Measurements from ENCODE around the gene BNC2. TPM values are rescaled to one million over a fixed set of nuclear protein-coding genes. Genes with fewer than 3 reads are reported as not detected.

BNC2 gene
- total RNA-seq, 6 experiments from 2014 or later = 0.22 to 0.80 (median 0.36) TPM

DNA sequence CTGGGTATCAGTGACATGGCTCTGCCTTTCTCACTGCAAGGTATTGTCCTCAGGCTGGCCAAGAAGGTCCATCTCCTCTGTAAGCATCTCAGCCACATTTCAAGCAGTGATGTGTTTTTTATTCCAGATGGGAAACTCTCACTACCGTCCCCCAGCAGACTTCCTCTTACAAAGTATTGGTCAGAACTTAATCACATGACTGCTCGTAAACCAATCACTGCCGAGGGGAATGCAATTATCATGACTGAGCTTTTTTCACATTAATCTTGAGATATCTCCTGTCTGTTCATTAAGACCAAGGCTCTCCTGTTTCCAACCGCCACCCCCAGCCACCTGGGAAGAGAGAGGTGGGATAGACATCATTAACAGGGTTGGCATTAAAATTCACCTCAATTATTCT lies 76.4 kb downstream of the BNC2 start:
- no peak for TF ChIP-seq POLR2A (IDR thresholded peaks at IDR 0.05)
- TF ChIP-seq, protein P1, sequence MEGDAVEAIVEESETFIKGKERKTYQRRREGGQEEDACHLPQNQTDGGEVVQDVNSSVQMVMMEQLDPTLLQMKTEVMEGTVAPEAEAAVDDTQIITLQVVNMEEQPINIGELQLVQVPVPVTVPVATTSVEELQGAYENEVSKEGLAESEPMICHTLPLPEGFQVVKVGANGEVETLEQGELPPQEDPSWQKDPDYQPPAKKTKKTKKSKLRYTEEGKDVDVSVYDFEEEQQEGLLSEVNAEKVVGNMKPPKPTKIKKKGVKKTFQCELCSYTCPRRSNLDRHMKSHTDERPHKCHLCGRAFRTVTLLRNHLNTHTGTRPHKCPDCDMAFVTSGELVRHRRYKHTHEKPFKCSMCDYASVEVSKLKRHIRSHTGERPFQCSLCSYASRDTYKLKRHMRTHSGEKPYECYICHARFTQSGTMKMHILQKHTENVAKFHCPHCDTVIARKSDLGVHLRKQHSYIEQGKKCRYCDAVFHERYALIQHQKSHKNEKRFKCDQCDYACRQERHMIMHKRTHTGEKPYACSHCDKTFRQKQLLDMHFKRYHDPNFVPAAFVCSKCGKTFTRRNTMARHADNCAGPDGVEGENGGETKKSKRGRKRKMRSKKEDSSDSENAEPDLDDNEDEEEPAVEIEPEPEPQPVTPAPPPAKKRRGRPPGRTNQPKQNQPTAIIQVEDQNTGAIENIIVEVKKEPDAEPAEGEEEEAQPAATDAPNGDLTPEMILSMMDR (IDR thresholded peaks at IDR 0.05) = no peak
- DNase-seq (no peak), ATAC-seq (no peak)
- H3K4me1 ChIP-seq = no peaks in the 10 kb centered on the region
- no peaks in the 10 kb centered on the region for H3K9me3 ChIP-seq
- H3K27me3 ChIP-seq = no peaks in the 10 kb centered on the region
- no peak overlapping the region for H3K27ac ChIP-seq
- H3K4me3 ChIP-seq = no peak overlapping the region
- intact Hi-C loops (cut with DNase I) = no loop called here
- H3K36me3 ChIP-seq = no peaks in the 10 kb centered on the region
- WGBS (ENCODE audit: insufficient coverage, low coverage, low lambda C conversion rate, missing lambda C conversion rate) = 65% methylated on average over 4 of the region's 4 CpGs

DNA sequence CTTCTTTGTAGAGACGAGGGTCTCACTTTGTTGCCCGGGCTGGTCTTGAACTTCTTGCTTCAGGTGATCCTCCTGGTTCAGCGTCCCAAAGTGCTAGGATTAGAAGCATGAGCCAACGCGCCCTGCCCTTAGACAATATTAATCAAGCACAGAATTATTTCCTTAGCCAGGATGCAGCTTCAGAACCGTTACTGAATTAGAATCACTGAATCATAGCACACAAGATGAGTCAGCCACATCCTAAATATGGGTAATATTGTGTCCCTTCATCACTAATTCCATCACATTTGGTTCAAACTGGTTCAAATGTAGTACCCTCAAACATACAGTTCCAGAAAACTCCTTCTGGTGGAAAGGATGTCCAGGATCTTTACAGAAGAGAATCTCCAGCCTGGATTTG lies 82.7 kb downstream of the BNC2 start:
- no peaks in the 10 kb centered on the region for H3K4me1 ChIP-seq
- no peak overlapping the region for H3K4me3 ChIP-seq
- H3K9me3 ChIP-seq = no peaks in the 10 kb centered on the region
- DNase-seq (no peak), ATAC-seq (no peak)
- 39% methylated on average over 2 of the region's 6 CpGs for WGBS (ENCODE audit: insufficient coverage, low coverage, low lambda C conversion rate, missing lambda C conversion rate)
- no peaks in the 10 kb centered on the region for H3K27me3 ChIP-seq
- no peak overlapping the region for H3K27ac ChIP-seq
- TF ChIP-seq, protein P1 (IDR thresholded peaks at IDR 0.05) = no peak
- TF ChIP-seq POLR2A (IDR thresholded peaks at IDR 0.05) = no peak
- H3K36me3 ChIP-seq = no peaks in the 10 kb centered on the region
- intact Hi-C loops (cut with DNase I) = no loop called here

DNA sequence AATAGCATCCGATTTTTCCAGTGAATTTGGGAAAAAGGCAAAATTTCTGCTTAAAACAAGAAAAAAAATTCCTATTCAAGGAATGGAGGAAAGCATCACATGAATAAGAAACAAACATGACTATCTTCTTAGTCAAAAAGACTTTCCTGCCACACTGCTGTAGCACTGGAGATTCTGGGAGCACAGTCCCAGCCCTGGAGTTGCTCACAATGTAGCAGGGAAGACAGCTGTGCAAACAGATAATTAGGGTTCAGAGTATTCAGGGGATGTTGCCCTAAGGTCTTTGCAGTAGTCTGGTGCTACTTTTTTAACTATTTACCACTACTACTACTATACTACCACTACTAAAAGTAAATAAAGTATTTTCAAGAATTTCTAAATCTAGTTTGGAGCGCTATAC lies 86.5 kb downstream of the BNC2 start:
- Histone ChIP-seq H3K4me1 (no peaks in the 10 kb centered on the region), H3K27me3 (no peaks in the 10 kb centered on the region), H3K27ac (no peak overlapping the region), H3K9me3 (no peaks in the 10 kb centered on the region), H3K36me3 (no peaks in the 10 kb centered on the region), H3K4me3 (no peak overlapping the region)
- no peak for TF ChIP-seq POLR2A (IDR thresholded peaks at IDR 0.05)
- TF ChIP-seq, protein P1 (IDR thresholded peaks at IDR 0.05) = no peak
- ATAC-seq (no peak), DNase-seq (no peak)
- WGBS (ENCODE audit: insufficient coverage, low coverage, low lambda C conversion rate, missing lambda C conversion rate) = 68% methylated on average over 2 of the region's 2 CpGs
- intact Hi-C loops (cut with DNase I) = no loop called here

DNA sequence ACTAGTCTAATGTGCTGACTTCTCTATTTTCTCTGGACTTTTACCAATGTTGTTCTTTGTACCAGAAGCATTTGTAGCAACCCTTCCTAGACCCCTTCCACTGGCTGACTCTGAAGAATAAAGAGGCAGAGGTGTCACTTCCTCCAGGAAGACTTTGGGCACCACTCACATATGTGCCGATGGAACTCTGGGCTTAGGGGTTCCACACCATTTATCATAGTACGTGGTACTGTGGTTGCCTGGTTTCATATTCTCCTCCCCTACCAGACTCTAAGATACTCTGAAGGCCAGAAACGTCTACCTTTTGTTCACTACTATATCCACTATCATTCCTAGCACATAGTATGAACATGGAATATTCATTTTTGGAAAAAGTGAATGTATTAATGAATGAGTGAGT lies 88.0 kb downstream of the BNC2 start:
- TF ChIP-seq, protein P1 (IDR thresholded peaks at IDR 0.05) = no peak
- TF ChIP-seq POLR2A (IDR thresholded peaks at IDR 0.05) = no peak
- H3K9me3 ChIP-seq = no peaks in the 10 kb centered on the region
- no peak for DNase-seq
- intact Hi-C loops (cut with DNase I) = no loop called here
- H3K4me1 ChIP-seq = no peaks in the 10 kb centered on the region
- no peak overlapping the region for H3K4me3 ChIP-seq
- H3K27me3 ChIP-seq = no peaks in the 10 kb centered on the region
- ATAC-seq = no peak
- no peaks in the 10 kb centered on the region for H3K36me3 ChIP-seq
- WGBS (ENCODE audit: insufficient coverage, low coverage, low lambda C conversion rate, missing lambda C conversion rate) = 42% methylated on average over 3 of the region's 3 CpGs
- no peak overlapping the region for H3K27ac ChIP-seq

DNA sequence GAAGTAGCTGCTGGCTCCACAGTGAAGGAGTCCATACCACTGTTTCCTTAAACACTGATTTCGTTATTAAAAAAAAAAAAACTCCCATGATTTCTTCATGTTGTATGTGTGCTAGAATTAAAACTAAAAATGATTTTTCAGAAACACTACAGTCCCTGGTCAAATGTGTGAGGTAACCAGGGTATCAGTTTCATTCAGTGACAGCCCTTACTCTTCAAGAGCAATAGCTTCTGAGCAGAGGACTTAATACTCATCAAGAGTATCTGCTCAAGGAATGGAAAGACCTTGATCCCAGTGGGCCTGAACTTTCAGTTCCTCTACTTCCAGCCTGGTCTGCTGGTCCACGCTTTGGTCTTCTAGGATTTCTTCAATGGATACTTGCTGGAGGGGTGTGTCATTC lies 95.1 kb downstream of the BNC2 start:
- DNase-seq = no peak
- WGBS (ENCODE audit: insufficient coverage, low coverage, low lambda C conversion rate, missing lambda C conversion rate) = 64% methylated on average over 2 of the region's 2 CpGs
- no peak for ATAC-seq
- Histone ChIP-seq H3K9me3 (no peaks in the 10 kb centered on the region), H3K4me3 (no peak overlapping the region), H3K27ac (no peak overlapping the region), H3K4me1 (no peaks in the 10 kb centered on the region), H3K27me3 (no peaks in the 10 kb centered on the region), H3K36me3 (no peaks in the 10 kb centered on the region)
- TF ChIP-seq, protein P1 (IDR thresholded peaks at IDR 0.05) = no peak
- TF ChIP-seq POLR2A (IDR thresholded peaks at IDR 0.05) = no peak
- intact Hi-C loops (cut with DNase I) = no loop called here

All from right lobe of liver (tissue), 6 donors.